SK-N-SH treated with all-trans-retinoic acid at 6 μM for 48 hours (cell line): ENCODE measurements around the gene GP2.

Source experiments
- CSDC2 ChIP-seq: fragments of 250-450 bp; sonication (Bioruptor Pico); IDR thresholded peaks from 2 replicates; pipeline ENCODE4 v1.5.0; 2020; ENCODE audit warnings: mild to moderate bottlenecking, moderate library complexity
- GLIS3 ChIP-seq: fragments of 250-450 bp; sonication (Bioruptor Pico); IDR thresholded peaks from 2 replicates; pipeline ENCODE4 v1.5.0; 2020; ENCODE audit warnings: mild to moderate bottlenecking, moderate library complexity
- ISL1 ChIP-seq: fragments of 250-450 bp; sonication (Bioruptor Pico); IDR thresholded peaks from 2 replicates; pipeline ENCODE4 v2.1.2; 2022; ENCODE audit warnings: mild to moderate bottlenecking, moderate library complexity
- PPARA ChIP-seq: fragments of 250-450 bp; sonication (Bioruptor Pico); IDR thresholded peaks from 2 replicates; pipeline ENCODE4 v1.5.0; 2020; ENCODE audit warnings: mild to moderate bottlenecking, borderline replicate concordance
- SNAI2 ChIP-seq: fragments of 250-450 bp; sonication (Bioruptor Pico); IDR thresholded peaks from 2 replicates; pipeline ENCODE4 v1.5.0; 2020; ENCODE audit warnings: mild to moderate bottlenecking, moderate library complexity
- TCF4 ChIP-seq: fragments of 250-450 bp; sonication (Bioruptor Pico); IDR thresholded peaks from 2 replicates; pipeline ENCODE4 v1.8.0; 2021; ENCODE audit warnings: mild to moderate bottlenecking, moderate library complexity, borderline replicate concordance
- ZC3H10 ChIP-seq: fragments of 250-450 bp; sonication (Bioruptor Pico); IDR thresholded peaks from 2 replicates; pipeline ENCODE4 v1.5.1; 2021; ENCODE audit warnings: mild to moderate bottlenecking, moderate library complexity
- ZFP3 ChIP-seq: fragments of 250-450 bp; sonication (Bioruptor Pico); IDR thresholded peaks from 2 replicates; pipeline ENCODE4 v1.5.0; 2020; ENCODE audit warnings: mild to moderate bottlenecking, moderate library complexity
- TF ChIP-seq, protein P1 (sequence below): fragments of 250-450 bp; sonication (Bioruptor Pico); IDR thresholded peaks from 2 replicates; pipeline ENCODE4 v1.8.0; 2020; ENCODE audit warnings: mild to moderate bottlenecking, moderate library complexity, borderline replicate concordance

DNA sequence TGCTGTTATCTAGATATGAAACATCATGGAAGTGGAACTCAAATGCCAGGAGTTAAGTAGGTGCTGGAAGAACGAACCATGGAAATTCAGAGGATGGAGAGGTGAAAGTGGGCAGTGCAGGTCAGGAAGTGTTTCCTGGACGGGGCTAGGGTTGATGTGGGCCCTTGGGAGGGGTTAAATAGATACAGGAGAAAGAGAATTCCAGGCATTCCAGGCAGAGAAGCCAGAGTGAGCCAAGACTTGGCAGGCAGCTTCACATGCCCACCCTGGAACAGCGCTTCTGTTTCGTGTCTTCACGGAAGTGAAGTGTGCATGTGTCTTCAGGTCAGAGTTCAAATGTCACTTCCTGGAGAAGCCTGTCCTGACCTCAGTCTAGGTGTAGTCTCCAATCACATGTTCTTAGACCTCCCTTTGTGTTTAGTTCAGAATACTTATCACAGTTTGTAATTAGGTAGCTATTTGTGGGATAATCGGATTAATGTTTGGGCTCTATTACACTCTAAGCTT, 41.3 kb downstream of the GP2 start:
- no peak for TF ChIP-seq ZC3H10 (CRISPR knock-in tag)
- TF ChIP-seq, protein P1, sequence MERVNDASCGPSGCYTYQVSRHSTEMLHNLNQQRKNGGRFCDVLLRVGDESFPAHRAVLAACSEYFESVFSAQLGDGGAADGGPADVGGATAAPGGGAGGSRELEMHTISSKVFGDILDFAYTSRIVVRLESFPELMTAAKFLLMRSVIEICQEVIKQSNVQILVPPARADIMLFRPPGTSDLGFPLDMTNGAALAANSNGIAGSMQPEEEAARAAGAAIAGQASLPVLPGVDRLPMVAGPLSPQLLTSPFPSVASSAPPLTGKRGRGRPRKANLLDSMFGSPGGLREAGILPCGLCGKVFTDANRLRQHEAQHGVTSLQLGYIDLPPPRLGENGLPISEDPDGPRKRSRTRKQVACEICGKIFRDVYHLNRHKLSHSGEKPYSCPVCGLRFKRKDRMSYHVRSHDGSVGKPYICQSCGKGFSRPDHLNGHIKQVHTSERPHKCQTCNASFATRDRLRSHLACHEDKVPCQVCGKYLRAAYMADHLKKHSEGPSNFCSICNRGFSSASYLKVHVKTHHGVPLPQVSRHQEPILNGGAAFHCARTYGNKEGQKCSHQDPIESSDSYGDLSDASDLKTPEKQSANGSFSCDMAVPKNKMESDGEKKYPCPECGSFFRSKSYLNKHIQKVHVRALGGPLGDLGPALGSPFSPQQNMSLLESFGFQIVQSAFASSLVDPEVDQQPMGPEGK (CRISPR knock-in tag): no peak
- TF ChIP-seq ZFP3 (CRISPR knock-in tag): no peak
- TF ChIP-seq SNAI2: no peak
- no peak for TF ChIP-seq PPARA (CRISPR knock-in tag)
- TF ChIP-seq TCF4 (CRISPR knock-in tag): no peak
- TF ChIP-seq GLIS3 (CRISPR knock-in tag): no peak
- no peak for TF ChIP-seq ISL1
- TF ChIP-seq CSDC2: no peak
